ENCODE measurements around the gene SETDB1.

SETDB1 gene

GRCh38 chr1:150981177-150981804 is 55.1 kb downstream of the SETDB1 start:
- Histone ChIP-seq H3K27ac (replicated peaks) (no peak overlapping the region), H3K27me3 (ENCODE audit: insufficient read depth, poor library complexity, severe bottlenecking) (no peaks in the 10 kb centered on the region), H3K4me3 (replicated peaks; ENCODE audit: insufficient read depth, low read length) (no peak overlapping the region)
- TF ChIP-seq POLR2AphosphoS5 (IDR thresholded peaks at IDR 0.05; ENCODE audit: low read depth) = peak; percentile 62
- no peak for TF ChIP-seq SPI1 (IDR thresholded peaks at IDR 0.05; ENCODE audit: borderline replicate concordance, low read depth)
- peak in 1 of 2 experiments; percentile 57 for DNase-seq (ENCODE audit: low read depth in 1 of 2, low spot score in 1 of 2)

GRCh38 chr1:150981805-150982712 is 55.9 kb downstream of the SETDB1 start, which contains the start of gene ANXA9:
Gene ANXA9, plus strand, starts transcription at chr1:150982292. Its CDS starts 814 bp downstream, at chr1:150983106.
- no peak for DNase-seq (ENCODE audit: low read depth in 1 of 2, low spot score in 1 of 2)
- H3K27ac ChIP-seq (replicated peaks) = no peak within 1 kb of the TSS
- H3K4me3 ChIP-seq (replicated peaks; ENCODE audit: insufficient read depth, low read length) = no peak within 1 kb of the TSS
- no peaks in the 10 kb centered on the region for H3K27me3 ChIP-seq (ENCODE audit: insufficient read depth, poor library complexity, severe bottlenecking)
- TF ChIP-seq GABPA (IDR thresholded peaks at IDR 0.05; ENCODE audit: low read depth) = no peak
- no peak for TF ChIP-seq SPI1 (IDR thresholded peaks at IDR 0.05; ENCODE audit: borderline replicate concordance, low read depth)

- TF ChIP-seq POLR2AphosphoS5 (IDR thresholded peaks at IDR 0.05; ENCODE audit: low read depth) (no peak), CTCF (IDR thresholded peaks at IDR 0.05; ENCODE audit: insufficient read depth, low read length) (no peak)
- no peak overlapping the region for H3K27ac ChIP-seq (replicated peaks)
- no peak overlapping the region for H3K4me3 ChIP-seq (replicated peaks; ENCODE audit: insufficient read depth, low read length)
- H3K27me3 ChIP-seq (ENCODE audit: insufficient read depth, poor library complexity, severe bottlenecking) = no peaks in the 10 kb centered on the region
- DNase-seq (ENCODE audit: low read depth in 1 of 2, low spot score in 1 of 2) = no peak
These were observed 59.1 kb downstream of the SETDB1 start for GRCh38 chr1:150985179-150985825.

GRCh38 chr1:150987924-150988323 is 61.8 kb downstream of the SETDB1 start:
- no peak for TF ChIP-seq CTCF (IDR thresholded peaks at IDR 0.05; ENCODE audit: insufficient read depth, low read length)
- TF ChIP-seq SPI1 (IDR thresholded peaks at IDR 0.05; ENCODE audit: borderline replicate concordance, low read depth) = no peak
- no peak for TF ChIP-seq POLR2AphosphoS5 (IDR thresholded peaks at IDR 0.05; ENCODE audit: low read depth)
- TF ChIP-seq REST (IDR thresholded peaks at IDR 0.05; ENCODE audit: insufficient replicate concordance, low read depth) = no peak
- no peak for TF ChIP-seq GABPA (IDR thresholded peaks at IDR 0.05; ENCODE audit: low read depth)
- Histone ChIP-seq H3K27me3 (ENCODE audit: insufficient read depth, poor library complexity, severe bottlenecking) (no peaks in the 10 kb centered on the region), H3K4me3 (replicated peaks; ENCODE audit: insufficient read depth, low read length) (no peak overlapping the region), H3K27ac (replicated peaks) (no peak overlapping the region)
- DNase-seq (ENCODE audit: low read depth in 1 of 2, low spot score in 1 of 2) = no peak

- no peak overlapping the region for H3K27ac ChIP-seq (replicated peaks)
- H3K4me3 ChIP-seq (replicated peaks; ENCODE audit: insufficient read depth, low read length) = no peak overlapping the region
- TF ChIP-seq POLR2AphosphoS5 (IDR thresholded peaks at IDR 0.05; ENCODE audit: low read depth) (no peak), SPI1 (IDR thresholded peaks at IDR 0.05; ENCODE audit: borderline replicate concordance, low read depth) (no peak), CTCF (IDR thresholded peaks at IDR 0.05; ENCODE audit: insufficient read depth, low read length) (no peak), REST (IDR thresholded peaks at IDR 0.05; ENCODE audit: insufficient replicate concordance, low read depth) (no peak), GABPA (IDR thresholded peaks at IDR 0.05; ENCODE audit: low read depth) (no peak)
- H3K27me3 ChIP-seq (ENCODE audit: insufficient read depth, poor library complexity, severe bottlenecking) = no peaks in the 10 kb centered on the region
- no peak for DNase-seq (ENCODE audit: low read depth in 1 of 2, low spot score in 1 of 2)
These were observed 66.5 kb downstream of the SETDB1 start for GRCh38 chr1:150992626-150993025.

All from HL-60 (cell line).